Ammon's horn (tissue), 1 donor: ENCODE results near the gene MPL.

Experiments
- DNase-seq: peaks from one replicate; pipeline ENCODE4 v3.0.0-alpha.2; 2016; ENCODE audit warnings: low spot score

The MPL gene

DNA sequence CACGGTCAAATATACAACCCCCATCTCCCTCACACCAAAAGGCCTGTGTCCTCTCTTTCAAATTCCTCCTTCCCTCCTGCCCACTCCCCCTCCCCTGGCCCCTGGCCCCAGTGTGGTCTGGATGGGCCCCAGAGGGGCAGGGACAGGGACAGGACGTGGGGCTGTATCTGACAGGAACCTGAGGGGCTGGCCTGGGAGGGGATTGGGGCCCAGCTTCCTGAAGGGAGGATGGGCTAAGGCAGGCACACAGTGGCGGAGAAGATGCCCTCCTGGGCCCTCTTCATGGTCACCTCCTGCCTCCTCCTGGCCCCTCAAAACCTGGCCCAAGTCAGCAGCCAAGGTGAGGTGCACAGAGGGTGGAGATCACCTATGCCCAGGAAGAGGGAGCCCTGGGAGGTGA lies at the start of gene MPL:
Gene MPL, plus strand, starts transcription at position 231 of the 400 bp plus-strand sequence. Its CDS starts 31 bp downstream, at position 262.
- DNase-seq, result no peak

- DNase-seq, result peak; percentile 65
Observed at GRCh38 chr1:43288058-43288784, 49.4 kb upstream of the MPL start.

DNA sequence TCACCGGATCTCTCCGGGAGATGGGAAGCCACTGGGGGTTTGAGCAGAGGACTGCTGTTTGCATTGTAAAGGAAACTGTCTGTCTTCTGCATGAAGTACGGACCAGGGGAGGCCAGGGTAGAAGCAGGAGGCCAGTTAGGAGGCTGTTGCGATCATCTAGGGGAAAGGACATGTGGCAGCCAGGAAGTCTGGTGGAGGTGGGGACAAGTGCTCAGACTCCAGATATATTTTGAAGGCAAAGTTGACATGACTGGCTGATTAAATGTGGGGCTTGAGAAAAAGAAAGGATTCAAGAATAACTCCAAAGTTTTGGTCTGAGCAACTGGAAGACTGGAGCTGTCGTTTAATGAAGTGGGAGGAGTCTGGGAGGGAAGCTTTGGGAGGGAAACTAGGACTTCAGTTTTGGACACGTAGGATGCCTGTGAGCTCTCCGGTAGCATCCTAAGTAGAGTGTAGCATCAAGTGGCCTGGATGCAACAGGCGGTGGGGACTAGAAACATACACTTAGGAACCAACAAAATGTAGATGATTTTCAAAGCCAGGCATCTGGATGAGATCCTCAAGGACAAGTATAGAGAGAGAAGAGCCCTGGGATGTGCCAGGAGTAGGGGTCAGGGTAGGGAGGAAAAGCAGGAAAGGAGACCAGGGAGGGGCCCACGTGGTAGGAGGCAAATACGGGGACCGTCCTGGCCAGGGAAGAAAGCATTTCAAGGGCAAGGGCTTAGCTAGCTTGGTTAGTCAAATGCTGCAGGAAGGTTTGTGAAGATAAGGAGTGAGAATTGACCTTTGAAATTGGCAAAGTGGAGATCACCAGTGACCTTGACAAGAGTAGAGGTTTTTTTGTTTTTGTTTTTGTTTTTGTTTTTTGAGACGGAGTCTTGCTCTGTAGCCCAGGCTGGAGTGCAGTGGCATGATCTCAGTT lies 48.6 kb upstream of the MPL start:
- no peak for DNase-seq

DNA sequence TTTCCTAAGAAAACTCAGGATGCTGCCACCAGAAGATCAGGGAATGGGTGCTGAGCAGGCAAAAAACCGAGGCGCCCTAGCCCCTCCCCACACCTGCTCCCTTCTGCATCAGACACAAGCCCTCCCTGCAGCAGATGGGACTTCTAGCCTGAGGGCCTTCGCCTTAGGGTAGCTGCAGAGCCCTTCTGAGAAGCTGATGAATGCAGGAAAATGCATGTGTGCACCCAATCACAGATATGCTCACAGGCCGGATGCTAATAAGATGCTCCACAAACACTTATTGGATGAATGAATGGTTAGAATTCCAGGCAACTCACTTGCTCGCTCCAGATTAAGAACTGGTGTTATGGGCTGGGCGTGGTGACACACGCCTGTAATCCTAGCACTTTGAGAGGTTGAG lies 45.4 kb upstream of the MPL start:
- no peak for DNase-seq

DNA sequence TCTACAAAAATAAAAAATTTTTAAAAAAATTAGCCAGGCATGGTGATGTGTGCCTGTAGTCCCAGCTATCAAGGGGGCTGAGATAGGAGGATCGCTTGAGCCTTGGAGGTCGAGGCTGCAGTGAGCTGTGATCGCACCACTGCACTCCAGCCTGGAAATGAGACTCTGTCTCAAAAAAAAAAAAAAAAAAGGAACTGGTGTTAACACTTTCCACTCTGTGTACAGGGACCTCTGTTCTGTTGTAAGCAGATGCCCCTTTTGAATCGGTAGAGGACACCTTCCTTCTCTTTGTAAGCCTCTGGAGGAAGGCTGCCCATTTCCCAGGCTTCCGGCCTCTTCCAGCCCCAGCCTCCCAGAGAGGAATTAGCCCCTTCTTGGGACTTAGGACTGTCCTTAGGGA lies 44.9 kb upstream of the MPL start:
- DNase-seq, result no peak

- DNase-seq, result no peak
Observed at GRCh38 chr1:43293176-43293575, 44.4 kb upstream of the MPL start.

DNA sequence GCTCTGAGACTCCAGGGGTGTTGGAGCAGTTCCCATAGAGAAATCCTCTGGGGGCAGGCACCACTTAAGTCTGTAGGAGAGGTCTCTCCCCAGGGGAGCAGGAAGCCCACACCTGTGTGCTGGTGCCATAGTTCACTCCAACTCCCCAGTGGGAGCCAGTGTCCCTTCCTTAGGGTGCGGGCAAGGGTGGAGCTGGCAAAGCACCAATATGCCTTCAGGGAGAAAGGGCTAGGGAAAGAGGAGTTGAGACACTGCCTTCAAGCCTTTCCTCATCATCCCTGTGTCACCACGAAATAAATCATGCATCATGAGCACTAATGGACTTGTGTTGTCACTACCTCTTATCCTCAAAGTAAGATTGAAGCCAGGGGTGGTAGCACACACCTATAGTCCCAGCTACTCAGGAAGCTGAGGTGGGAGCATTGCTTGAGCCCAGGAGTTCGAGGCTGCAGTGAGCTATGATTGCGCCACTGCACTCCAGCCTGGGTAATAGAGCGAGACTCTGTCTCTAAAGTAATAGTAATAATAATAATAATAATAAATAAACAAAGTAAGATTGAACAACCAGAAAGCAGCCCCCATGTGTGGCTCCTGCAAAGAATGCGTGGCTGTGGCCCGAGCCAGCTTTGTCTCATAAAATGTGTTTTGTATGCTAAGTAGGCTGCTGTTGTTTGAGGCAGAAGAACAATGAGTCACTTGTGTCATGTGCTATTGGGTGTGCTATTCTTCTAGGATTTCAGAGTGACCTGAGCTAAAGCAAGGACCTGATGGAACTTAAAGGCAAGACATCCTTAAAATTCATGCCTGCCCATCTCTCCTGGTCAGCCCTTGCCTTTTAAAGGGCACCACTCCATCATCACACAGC lies 43.5 kb upstream of the MPL start:
- DNase-seq, result peak; percentile 91

DNA sequence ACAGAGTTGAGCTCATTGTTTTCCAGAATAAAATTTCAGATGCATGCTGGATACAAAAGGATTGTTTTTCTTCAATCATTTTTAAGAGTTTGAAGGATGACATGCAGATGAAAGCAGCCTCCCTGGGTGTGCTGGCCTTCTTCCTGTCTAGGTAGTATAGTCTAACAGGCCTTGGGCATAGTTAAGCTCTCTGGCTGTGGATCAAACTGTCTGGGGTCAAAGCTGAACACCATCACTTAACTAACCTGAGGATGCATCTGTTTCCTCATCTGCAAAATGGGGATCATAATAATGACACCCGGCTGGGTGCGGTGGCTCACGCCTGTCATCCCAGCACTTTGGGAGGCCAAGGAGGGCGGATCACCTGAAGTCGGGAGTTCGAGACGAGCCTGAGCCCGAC lies 42.9 kb upstream of the MPL start:
- no peak for DNase-seq

DNA sequence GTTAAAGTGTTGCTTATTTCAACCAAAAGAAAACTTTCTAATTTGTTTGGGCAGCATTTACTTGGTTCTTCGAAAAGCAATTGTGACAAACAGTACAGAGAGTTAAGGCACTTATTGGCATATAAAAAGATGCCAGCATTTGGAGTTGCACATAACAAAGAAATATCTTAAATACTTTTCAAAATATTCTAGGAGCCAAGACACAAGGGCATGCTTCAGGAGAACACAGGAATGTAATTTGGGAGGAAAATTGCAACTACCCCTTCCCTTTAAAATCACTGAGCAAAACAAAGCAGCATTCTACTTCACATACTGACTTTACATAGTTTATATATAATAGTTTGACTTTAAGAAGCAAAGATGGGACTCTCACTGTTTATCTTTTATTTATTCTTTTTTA lies 41.4 kb upstream of the MPL start:
- DNase-seq, result no peak

GRCh38 chr1:43298055-43298454 lies 39.6 kb upstream of the MPL start:
- DNase-seq, result no peak

GRCh38 chr1:43299101-43299500 lies 38.5 kb upstream of the MPL start:
- DNase-seq, result no peak

DNA sequence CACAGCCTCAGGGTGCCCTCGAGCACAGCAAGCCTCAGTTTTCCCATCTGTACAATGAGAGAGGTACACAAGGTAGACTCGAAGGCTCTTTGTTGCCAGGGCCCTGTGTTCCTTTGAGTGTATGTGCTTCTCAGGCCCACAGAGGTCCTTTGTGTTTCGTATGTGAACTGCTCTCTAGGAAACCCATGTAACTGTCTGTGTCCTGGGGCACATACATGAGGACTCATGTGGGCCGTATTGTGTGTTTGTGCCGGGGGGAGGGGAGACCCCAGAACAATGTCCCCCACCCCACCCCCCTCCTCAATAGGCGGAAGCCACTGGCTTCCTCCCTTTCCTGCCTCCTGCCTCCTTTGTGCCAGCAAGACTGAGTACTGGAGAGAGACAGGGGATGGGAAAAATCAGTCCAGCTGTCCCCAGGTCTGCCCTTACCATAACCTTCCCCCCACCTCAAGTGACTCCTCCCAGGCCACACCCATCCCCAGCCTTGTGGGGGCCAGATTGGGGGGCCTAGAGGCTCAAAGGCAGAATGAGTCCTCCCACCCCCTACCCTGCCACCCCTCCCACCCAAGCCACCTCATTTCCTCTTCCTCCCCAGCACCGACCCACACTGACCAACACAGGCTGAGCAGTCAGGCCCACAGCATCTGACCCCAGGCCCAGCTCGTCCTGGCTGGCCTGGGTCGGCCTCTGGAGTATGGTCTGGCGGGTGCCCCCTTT lies 37.1 kb upstream of the MPL start, which contains the start of gene TIE1:
Gene TIE1, plus strand, starts transcription at position 605 of the 717 bp plus-strand sequence. Its CDS starts 90 bp downstream, at position 695.
- DNase-seq, result no peak

DNA sequence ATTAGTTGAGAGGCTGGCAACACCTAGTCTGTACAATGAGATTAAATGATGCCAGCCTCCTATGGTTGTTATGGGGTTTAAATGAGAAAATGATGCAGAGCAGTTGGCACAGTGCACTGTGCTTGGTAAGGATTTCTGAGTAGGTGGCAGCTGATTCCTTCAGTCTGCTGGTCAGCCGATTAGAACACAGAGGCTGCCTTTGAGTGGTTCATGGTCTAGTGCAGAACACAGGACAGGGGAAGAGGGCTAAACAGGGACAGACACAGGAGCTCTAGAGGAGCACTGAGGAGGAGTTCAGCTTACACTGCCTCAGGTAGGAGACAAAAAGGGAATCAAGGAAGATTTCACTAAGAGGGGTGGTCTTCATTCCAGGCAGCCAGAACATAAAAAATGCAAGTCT lies 35.4 kb upstream of the MPL start:
- DNase-seq, result no peak

DNA sequence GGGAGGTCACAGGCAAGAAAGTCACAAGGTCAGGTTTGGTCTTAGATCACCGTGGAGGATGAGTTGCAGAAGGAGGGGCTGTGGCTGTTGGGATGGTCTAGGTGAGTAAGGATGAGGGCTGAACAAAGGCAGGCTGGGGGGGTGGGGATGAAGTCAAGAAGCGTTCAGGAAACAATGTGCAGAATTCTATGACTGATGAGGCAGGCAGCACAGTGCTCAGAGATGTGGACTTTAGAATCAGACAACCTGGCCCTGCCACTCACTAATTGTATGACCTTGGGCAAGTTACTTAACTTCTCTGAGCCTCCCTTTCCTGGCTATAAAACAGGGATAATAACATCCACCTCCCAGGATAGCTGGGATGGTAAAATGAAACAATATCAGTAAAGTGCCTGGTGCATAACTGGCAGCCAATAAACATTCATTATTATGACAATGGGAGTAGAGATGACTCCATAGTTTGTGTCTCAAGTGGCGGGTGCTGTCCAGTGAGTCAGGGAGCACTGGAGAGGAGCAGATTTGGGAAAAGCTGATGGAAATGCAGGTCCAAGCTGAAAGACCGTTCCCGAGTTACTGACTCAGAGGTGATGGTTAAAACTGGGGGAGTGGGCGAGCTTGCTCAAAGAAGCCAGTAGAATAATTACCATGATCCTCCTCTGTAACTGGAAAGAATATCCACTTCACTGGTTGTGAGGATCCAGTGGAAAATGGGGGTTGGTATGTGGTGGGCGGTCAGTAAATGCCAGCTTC lies 34.7 kb upstream of the MPL start:
- no peak for DNase-seq

GRCh38 chr1:43303471-43304313 lies 33.9 kb upstream of the MPL start:
- no peak for DNase-seq

GRCh38 chr1:43304314-43304681 lies 33.3 kb upstream of the MPL start:
- DNase-seq, result no peak

DNA sequence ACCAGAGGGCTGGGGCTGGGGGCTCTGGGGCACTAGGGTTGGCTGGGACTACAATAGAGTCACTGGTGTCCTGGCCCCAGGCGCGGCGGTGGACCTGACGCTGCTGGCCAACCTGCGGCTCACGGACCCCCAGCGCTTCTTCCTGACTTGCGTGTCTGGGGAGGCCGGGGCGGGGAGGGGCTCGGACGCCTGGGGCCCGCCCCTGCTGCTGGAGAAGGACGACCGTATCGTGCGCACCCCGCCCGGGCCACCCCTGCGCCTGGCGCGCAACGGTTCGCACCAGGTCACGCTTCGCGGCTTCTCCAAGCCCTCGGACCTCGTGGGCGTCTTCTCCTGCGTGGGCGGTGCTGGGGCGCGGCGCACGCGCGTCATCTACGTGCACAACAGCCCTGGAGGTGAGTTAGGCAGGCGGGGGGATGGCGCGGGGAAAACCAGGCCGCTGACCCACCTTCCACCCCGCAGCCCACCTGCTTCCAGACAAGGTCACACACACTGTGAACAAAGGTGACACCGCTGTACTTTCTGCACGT lies 32.8 kb upstream of the MPL start:
- DNase-seq, result no peak

GRCh38 chr1:43305461-43305860 lies 32.2 kb upstream of the MPL start:
- no peak for DNase-seq

DNA sequence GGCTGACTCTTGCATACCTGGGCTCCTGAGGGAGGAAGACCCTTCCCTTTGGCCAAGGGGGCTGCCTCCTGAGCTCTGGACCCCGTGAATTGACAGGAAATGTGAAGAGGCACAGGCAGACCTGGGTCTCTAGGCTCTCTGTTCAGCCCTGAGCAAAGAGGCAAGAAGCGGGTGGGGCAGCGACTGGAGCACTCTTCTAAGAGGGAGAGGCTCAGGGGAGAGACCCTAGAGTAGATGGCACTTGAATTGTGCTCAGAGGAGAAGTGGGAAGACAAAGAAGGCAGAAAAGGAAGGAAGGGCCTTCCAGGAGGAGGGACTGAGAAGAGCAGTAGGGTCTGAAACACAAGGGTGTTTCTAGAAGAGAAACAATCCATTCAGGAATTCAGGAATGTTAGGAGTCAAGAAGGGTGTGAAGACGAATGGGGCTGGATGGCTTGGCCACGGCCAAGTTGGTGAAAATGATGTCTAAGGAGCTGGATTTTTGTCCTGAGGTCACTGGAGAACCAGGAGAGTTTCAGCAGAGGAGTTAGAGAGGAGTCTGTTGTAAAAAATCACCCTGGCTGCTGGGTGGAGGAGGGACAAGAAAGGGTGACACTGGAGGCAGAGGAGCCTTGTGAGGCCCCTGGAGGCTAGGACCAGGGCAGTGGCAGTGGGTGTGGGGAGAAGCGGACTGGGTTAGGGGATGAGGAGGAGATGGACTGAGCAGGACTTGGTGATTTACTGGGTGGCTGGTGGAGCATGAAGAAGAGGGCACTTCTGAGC lies 31.5 kb upstream of the MPL start:
- DNase-seq, result no peak
